ENCODE data around the gene HSPA1A.
"Not testable (repeated sequence)": the region's sequence is repeated elsewhere in the genome, so short reads cannot be mapped to it uniquely, and the experiment has no call there.

HSPA1A gene

DNA sequence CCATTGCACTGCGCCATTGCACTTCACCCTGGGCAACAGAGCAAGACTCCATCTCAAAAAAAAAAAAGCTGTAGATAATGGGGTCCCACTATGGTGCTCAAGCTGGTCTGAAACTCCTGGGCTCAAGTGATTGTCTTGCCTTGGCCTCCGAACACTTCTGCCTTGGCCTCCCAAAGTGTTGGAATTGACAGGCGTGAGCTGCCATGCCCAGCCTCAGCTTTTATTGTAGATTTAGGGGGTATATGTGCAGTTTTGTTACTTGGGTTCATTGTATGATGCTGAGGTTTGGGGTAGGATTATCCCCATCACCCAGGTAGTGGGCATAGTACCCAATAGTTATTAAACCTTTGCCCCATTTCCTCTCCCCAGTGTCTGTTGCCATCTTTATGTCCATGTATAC lies 23.6 kb downstream of the HSPA1A start:
- DNase-seq (ENCODE audit: low read depth), result no peak
- H3K4me3 ChIP-seq (ENCODE audit: low read depth, low read length), result no peak overlapping the region
- in situ Hi-C loops (cut with HindIII; ENCODE audit: low sequenced_read_pairs), result no loop called here
- TF ChIP-seq, protein P1, sequence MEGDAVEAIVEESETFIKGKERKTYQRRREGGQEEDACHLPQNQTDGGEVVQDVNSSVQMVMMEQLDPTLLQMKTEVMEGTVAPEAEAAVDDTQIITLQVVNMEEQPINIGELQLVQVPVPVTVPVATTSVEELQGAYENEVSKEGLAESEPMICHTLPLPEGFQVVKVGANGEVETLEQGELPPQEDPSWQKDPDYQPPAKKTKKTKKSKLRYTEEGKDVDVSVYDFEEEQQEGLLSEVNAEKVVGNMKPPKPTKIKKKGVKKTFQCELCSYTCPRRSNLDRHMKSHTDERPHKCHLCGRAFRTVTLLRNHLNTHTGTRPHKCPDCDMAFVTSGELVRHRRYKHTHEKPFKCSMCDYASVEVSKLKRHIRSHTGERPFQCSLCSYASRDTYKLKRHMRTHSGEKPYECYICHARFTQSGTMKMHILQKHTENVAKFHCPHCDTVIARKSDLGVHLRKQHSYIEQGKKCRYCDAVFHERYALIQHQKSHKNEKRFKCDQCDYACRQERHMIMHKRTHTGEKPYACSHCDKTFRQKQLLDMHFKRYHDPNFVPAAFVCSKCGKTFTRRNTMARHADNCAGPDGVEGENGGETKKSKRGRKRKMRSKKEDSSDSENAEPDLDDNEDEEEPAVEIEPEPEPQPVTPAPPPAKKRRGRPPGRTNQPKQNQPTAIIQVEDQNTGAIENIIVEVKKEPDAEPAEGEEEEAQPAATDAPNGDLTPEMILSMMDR (IDR thresholded peaks at IDR 0.05; ENCODE audit: low read depth, low read length, missing control alignments), result no peak

DNA sequence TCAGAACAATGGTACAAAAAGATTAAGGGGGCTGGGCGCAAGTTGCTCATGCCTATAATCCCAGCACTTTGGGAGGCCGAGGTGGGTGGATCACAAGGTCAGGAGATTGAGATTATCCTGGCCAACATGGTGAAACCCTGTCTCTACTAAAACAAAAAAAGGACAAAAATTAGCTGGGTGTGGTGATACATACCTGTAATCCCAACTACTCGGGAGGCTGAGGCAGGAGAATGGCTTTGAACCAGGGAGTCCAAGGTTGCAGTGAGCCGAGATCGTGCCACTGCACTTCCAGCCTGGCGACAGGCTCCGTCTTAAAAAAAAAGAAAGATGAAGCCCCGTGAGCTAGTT lies 24.4 kb downstream of the HSPA1A start:
- in situ Hi-C loops (cut with HindIII; ENCODE audit: low sequenced_read_pairs); H3K4me3 ChIP-seq (ENCODE audit: low read depth, low read length); DNase-seq (ENCODE audit: low read depth): not testable (repeated sequence)

DNA sequence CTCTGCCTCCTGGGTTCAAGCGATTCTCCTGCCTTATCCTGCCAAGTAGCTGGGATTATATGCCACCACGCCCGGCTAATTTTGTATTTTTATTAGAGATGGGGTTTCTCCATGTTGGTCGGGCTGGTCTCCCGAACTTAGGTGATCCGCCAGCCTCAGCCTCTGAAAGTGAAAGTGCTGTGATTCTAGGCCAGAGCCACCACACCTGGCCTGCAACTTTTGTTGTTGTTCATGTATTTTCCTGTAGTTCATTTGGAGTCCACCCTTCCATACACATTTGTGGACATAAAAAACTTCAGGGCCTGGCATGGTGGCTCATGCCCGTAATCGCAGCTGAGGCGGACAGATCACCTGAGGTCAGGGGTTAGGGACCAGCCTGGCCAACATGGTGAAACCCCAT lies 26.7 kb downstream of the HSPA1A start:
- no peak overlapping the region for H3K4me3 ChIP-seq (ENCODE audit: low read depth, low read length)
- in situ Hi-C loops (cut with HindIII; ENCODE audit: low sequenced_read_pairs), result no loop called here
- TF ChIP-seq, protein P1 (IDR thresholded peaks at IDR 0.05; ENCODE audit: low read depth, low read length, missing control alignments), result no peak
- no peak for DNase-seq (ENCODE audit: low read depth)

DNA sequence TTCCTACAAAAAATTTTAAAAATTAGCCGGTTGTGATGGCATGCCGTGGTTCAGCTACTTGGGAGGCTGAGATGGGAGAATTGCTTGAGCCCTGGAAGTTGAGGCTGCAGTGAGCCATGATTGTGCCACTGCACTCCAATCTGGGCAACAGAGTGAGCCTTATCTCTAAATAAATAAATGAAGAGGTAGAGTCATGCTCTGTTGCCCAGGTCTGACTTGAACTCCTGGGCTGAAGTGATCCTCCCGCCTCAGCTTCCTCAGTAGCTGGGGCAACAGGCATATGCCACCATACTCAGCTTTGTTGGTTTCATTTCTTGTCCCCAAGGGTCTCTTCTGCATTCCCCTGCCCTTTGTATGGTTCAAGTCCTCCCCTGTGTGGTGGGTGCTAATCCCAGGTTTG lies 29.2 kb downstream of the HSPA1A start:
- DNase-seq (ENCODE audit: low read depth), result no peak
- in situ Hi-C loops (cut with HindIII; ENCODE audit: low sequenced_read_pairs), result no loop called here
- TF ChIP-seq, protein P1 (IDR thresholded peaks at IDR 0.05; ENCODE audit: low read depth, low read length, missing control alignments), result no peak
- H3K4me3 ChIP-seq (ENCODE audit: low read depth, low read length), result no peak overlapping the region

DNA sequence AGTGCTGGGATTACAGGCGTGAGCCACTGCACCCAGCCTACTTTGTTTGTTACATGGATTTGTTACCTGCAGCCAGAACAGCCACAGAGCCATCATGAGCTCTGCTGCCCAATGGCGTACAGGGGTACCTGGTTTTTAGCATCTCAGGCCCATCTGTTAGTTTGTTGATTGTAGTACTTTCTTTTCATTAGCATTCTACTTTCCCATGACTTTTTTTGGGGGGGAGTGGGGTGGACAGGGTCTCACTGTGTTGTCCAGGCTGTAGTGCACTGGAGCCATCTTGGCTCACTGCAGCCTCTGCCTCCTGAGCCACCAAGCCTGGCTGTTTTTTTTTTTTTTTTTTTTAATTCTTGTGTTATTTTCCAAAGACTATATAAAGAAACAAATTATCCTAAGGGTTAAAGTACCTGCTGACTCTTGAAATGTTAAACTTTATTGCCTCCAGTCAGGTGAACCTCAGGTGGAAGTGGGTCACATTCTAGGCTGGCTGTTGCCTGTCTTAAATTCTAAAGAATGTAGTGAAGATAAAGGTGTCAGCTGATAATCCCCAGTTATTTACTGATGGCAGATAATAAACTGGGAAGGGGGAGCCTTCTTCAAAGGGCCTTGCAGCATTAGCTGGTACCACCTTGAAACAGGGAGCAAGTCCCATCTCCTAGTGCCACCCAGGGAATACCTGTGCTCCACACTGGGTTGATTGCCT lies 32.1 kb downstream of the HSPA1A start:
- DNase-seq (ENCODE audit: low read depth), result no peak

DNA sequence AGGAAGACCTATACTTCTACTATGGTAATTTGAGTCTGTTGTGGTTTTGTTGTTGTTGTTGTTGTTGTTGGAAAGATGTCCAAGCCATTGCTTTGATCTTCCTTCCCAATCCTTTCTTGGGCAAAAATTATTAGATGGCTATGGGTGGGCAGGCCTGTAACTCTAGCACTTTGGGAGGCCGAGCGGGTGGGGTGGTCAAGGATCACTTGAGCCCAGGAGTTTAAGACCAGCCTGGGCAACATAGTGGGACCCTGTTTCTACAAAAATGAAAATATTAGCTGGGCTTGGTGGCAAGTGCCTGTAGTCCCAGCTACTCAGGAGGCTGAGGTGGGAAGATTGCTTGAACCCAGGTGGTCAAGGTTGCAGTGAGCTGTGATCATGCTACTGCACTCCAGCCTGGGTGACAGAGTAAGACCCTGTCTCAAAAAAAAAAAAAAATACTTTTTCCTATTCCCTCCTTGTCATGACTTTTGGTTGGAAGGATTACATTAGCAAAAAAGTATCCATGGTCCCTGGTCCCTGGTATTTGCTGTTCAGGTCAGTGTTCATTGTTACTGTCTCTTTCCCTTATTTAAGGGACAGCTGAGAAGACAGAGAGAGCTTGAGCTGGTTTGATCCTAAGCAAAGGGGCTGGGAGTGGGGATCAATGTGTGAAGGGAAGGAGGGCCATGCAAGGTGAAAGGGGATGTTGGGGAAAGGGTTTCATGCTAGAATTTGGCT lies 35.6 kb downstream of the HSPA1A start:
- TF ChIP-seq, protein P1 (IDR thresholded peaks at IDR 0.05; ENCODE audit: low read depth, low read length, missing control alignments), result no peak
- no peak for DNase-seq (ENCODE audit: low read depth)
- H3K4me3 ChIP-seq (ENCODE audit: low read depth, low read length), result no peak overlapping the region
- in situ Hi-C loops (cut with HindIII; ENCODE audit: low sequenced_read_pairs), result no loop called here

More for the DNA sequence above, 32.1 kb downstream of the HSPA1A start:
- in situ Hi-C loops (cut with HindIII; ENCODE audit: low sequenced_read_pairs), result no loop called here
- H3K4me3 ChIP-seq (ENCODE audit: low read depth, low read length), result no peak overlapping the region
- TF ChIP-seq, protein P1 (IDR thresholded peaks at IDR 0.05; ENCODE audit: low read depth, low read length, missing control alignments), result no peak

DNA sequence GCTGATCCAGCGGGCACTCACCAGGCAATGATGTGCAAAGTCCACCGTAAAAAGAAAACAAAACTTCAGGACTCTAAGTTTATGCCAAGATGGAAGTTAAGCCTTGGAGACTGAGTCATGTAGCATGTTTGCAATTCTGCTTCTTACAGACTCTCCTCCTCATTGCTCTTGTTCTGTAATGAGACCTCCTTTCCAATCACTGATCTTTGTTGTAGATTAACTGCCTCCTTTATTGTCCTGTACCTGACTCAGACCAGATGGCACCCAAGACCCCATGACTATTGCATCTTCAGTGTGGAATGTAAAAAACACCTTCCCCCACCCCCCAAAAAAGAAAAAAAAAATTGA lies 36.1 kb downstream of the HSPA1A start:
- in situ Hi-C loops (cut with HindIII; ENCODE audit: low sequenced_read_pairs), result no loop called here
- TF ChIP-seq, protein P1 (IDR thresholded peaks at IDR 0.05; ENCODE audit: low read depth, low read length, missing control alignments), result no peak
- H3K4me3 ChIP-seq (ENCODE audit: low read depth, low read length), result no peak overlapping the region
- DNase-seq (ENCODE audit: low read depth), result no peak

DNA sequence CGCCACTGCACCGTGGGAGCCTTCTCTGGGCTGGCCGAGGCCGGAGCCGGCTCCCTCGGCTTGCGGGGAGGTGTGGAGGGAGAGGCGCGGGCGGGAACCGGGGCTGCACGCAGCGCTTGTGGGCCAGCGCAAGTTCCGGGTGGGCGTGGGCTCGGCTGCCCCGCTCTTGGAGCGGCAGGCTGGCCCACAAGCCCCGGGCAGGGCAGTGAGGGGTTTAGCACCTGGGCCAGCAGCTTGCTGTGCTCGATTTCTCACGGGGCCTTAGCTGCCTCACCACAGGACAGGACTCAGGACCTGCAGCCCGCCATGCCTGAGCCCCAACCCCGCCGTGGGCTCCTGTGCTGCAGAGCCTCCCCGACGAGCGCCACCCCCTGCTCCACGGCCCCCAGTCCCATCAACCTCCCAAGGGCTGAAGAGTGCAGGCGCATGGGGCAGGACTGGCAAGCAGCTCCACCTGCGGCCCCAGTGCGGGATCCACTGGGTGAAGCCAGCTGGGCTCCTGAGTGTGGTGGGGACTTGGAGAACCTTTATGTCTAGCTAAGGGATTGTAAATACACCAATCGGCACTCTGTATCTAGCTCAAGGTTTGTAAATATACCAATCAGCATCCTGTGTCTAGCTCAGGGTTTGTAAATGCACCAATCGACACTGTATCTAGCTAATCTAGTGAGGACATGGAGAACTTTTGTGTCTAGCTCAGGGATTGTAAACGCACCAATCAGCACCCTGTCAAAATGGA lies 36.8 kb downstream of the HSPA1A start:
- H3K4me3 ChIP-seq (ENCODE audit: low read depth, low read length); in situ Hi-C loops (cut with HindIII; ENCODE audit: low sequenced_read_pairs); DNase-seq (ENCODE audit: low read depth): not testable (repeated sequence)

DNA sequence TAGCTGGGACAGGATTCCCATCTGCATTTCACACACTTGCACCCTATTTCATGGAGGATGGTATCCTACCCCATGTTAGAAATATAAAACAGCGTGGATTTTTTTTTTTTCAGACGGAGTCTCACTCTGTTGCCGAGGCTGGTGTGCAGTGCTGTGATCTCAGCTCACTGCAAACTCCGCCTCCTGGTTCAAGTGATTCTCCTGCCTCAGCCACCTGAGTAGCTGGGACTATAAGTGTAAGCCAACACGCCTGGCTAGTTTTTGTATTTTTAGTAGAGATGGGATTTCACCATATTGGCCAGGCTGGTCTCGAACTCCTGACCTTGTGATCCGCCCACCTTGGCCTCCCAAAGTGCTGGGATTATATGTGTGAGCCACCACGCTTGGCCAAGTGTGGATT lies 42.4 kb downstream of the HSPA1A start:
- DNase-seq (ENCODE audit: low read depth); in situ Hi-C loops (cut with HindIII; ENCODE audit: low sequenced_read_pairs); H3K4me3 ChIP-seq (ENCODE audit: low read depth, low read length): not testable (repeated sequence)
